Kidney (tissue), 14 donors: ENCODE measurements around the gene ANKRD44. TPM values are rescaled to one million over a fixed set of nuclear protein-coding genes. Genes with fewer than 3 reads are reported as not detected.
A peak's percentile ranks its signal among the peaks of the same experiment; 100 is the strongest.

Experiments used
- DNase-seq, 5 donors: peaks; one replicate each; pipeline ENCODE4 v3.0.0-alpha.2; 2013 to 2020
- FAIRE-seq: peaks from 2 replicates; lab custom pipeline; 2012; peaks lifted over from hg19 to GRCh38; lab: Jason Lieb, UNC
- H3K27ac ChIP-seq, 2 donors: one replicate each; pipeline ENCODE4 v1.7.0; 2013; ENCODE audit warnings: low read depth in 2 of 2, low read length in 2 of 2, inconsistent platforms in 1 of 2
- H3K27me3 ChIP-seq: one replicate; pipeline ENCODE4 v1.7.1; 2013; ENCODE audit warnings: low read length, inconsistent platforms; ENCODE audit not compliant: control insufficient read depth, insufficient read depth
- H3K36me3 ChIP-seq, 3 donors: one replicate each; pipeline versions ENCODE4 v1.7.0 to v1.7.1; 2013; ENCODE audit warnings: low read length in 3 of 3, control low read depth in 1 of 3, inconsistent platforms in 1 of 3; ENCODE audit not compliant: insufficient read depth in 3 of 3, control insufficient read depth in 2 of 3
- H3K4me1 ChIP-seq, 3 donors: one replicate each; pipeline versions ENCODE4 v1.7.0 to v1.7.1; 2013; ENCODE audit warnings: low read length in 3 of 3, inconsistent platforms in 1 of 3, low read depth in 1 of 3; ENCODE audit not compliant: control insufficient read depth in 2 of 3, insufficient read depth in 2 of 3
- H3K4me3 ChIP-seq, 3 donors: one replicate each; pipeline versions ENCODE4 v1.7.0 to v1.8.1; 2013; ENCODE audit warnings: low read length in 3 of 3, control low read depth in 1 of 3, inconsistent platforms in 1 of 3
- H3K9ac ChIP-seq, 3 donors: one replicate each; pipeline versions ENCODE4 v1.7.0 to v1.7.1; 2013; ENCODE audit warnings: low read length in 3 of 3, control low read depth in 1 of 3, inconsistent platforms in 1 of 3
- H3K9me3 ChIP-seq, 3 donors: one replicate each; pipeline versions ENCODE4 v1.7.0 to v1.7.1; 2013; ENCODE audit warnings: low read length in 3 of 3, control low read depth in 1 of 3, inconsistent platforms in 1 of 3; ENCODE audit not compliant: control insufficient read depth in 2 of 3, insufficient read depth in 1 of 3
- CTCF ChIP-seq: IDR thresholded peaks from 3 replicates; pipeline ENCODE4 v1.5.1; 2012; ENCODE audit warnings: mild to moderate bottlenecking, moderate library complexity, borderline replicate concordance; ENCODE audit not compliant: insufficient read depth; ENCODE audit errors: extremely low read depth
- intact Hi-C: fragments of 100-400 bp; cut with DNase I; formaldehyde crosslinking; loops from one replicate; pipeline ENCODE4 v1.11.1; 2022
- polyA plus RNA-seq: library from polyadenylated mRNA; stranded (reverse); fragments of 350-450 nt; fragmentation: Illumina TruSeq; extraction: RNeasy Lipid Tissue Mini Kit (QIAGEN cat#74804); gene quantifications from one replicate; pipeline ENCODE4 v1.2.3, GENCODE V29; 2014; ENCODE audit warnings: low read depth, low replicate concordance; ENCODE audit not compliant: insufficient read depth
- total RNA-seq: library from RNA; stranded (reverse); fragmentation: NEBNext Ultra II Directional; extraction: Animal tissue kit (Norgen Biotek cat#: 25700); gene quantifications from one replicate; pipeline ENCODE4 v1.2.1, GENCODE V29; 2021
- donor health status: control.
- donor health status: control.
- donor health status: control.
- donor health status: control.
- donor health status: control.
- donor health status: DM: yes; HTN: yes; CAD: no.
- donor health status: Normal renal cell carcinoma (clear cell type).

ANKRD44 gene
- total and polyA plus RNA-seq, 2 donors from 2014 or later, result 2.2 to 39.2 TPM

- no peaks in the 10 kb centered on the region for H3K36me3 ChIP-seq
These were observed 212.8 kb downstream of the ANKRD44 start for GRCh38 chr2:197097578-197098366.

GRCh38 chr2:197096649-197097048 lies 213.9 kb downstream of the ANKRD44 start:
- Histone ChIP-seq H3K27ac (no peak overlapping the region), H3K36me3 (no peaks in the 10 kb centered on the region), H3K4me1 (no peaks in the 10 kb centered on the region), H3K9ac (no peak overlapping the region), H3K4me3 (no peak overlapping the region), H3K9me3 (no peaks in the 10 kb centered on the region), H3K27me3 (no peaks in the 10 kb centered on the region)
- intact Hi-C loops, result no loop called here
- no peak for DNase-seq
- FAIRE-seq, result no peak
- TF ChIP-seq CTCF, result no peak

More at GRCh38 chr2:197097578-197098366, 212.8 kb downstream of the ANKRD44 start:
- Histone ChIP-seq H3K4me3 (no peak overlapping the region), H3K9ac (no peak overlapping the region), H3K4me1 (no peaks in the 10 kb centered on the region), H3K27ac (no peak overlapping the region), H3K9me3 (no peaks in the 10 kb centered on the region), H3K27me3 (no peaks in the 10 kb centered on the region)
- no peak for TF ChIP-seq CTCF
- FAIRE-seq, result no peak
- intact Hi-C loops, result no loop called here
- DNase-seq, result no peak

- peaks cover 0 to 4% (median 0%) of the 10 kb centered on the region in 3 donors for H3K4me1 ChIP-seq
- no peaks in the 10 kb centered on the region for H3K27me3 ChIP-seq
- H3K4me3 ChIP-seq, result no peak overlapping the region
- no peak for FAIRE-seq
- no peak for TF ChIP-seq CTCF
- H3K36me3 ChIP-seq, result no peaks in the 10 kb centered on the region
- no peak overlapping the region for H3K27ac ChIP-seq
- intact Hi-C loops, result no loop called here
- no peak overlapping the region for H3K9ac ChIP-seq
- DNase-seq, result peak in 4 of 5 donors; percentile 61 to 93 (median 81)
- no peaks in the 10 kb centered on the region for H3K9me3 ChIP-seq
These were observed 218.1 kb downstream of the ANKRD44 start for GRCh38 chr2:197092431-197092830.
